HG03045 (cell line): ENCODE results near the gene TMEM161A.
"Not testable (repeated sequence)": the region's sequence is repeated elsewhere in the genome, so short reads cannot be mapped to it uniquely, and the experiment has no call there.

Experiments
- ATAC-seq: cut with Tn5 transposase; IDR thresholded peaks from one replicate; pipeline ENCODE4 v1.9.1; 2021; ENCODE audit warnings: mild to moderate bottlenecking, moderate library complexity; ENCODE audit not compliant: unreplicated experiment

Gene TMEM161A

GRCh38 chr19:19155495-19156219 is 17.4 kb upstream of the TMEM161A start:
- peak; percentile 65 for ATAC-seq

- ATAC-seq: no peak
Observed at GRCh38 chr19:19154768-19155494, 16.7 kb upstream of the TMEM161A start.

DNA sequence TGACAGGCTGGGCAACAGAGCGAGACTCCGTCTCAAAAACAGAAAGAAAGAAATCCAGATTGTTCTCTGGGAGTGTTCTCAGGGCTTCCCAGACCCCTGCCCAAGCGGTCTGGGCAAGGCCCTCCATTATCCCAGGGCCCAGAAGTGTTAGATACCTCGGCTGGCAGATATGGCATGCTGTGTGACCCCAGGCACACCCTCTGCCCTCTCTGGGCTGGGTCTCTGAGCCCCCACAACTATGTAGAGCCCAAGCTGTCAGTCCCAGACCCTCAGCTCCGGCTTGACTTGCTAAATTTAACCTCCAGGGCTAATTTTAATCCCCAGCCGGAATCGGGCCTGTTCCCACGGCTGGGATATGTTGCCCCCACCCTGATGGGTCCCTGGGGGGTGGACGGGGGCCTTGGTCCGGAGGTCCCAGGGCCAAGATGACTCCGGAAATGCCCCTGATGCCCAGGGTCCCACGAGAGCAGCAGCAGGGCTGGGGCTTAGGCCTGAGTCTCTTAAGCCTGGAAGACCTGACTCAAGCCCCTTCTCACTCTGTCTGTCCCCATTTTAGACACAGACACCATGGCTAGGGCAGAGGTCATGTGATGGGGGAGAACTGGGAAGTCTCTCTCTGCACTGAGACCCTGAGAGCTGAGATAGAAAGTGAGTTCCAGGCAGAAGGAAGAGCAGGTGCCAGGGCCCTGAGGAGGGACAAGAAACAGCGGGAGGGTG is 14.5 kb upstream of the TMEM161A start:
- ATAC-seq: no peak

GRCh38 chr19:19151418-19151817 is 13.1 kb upstream of the TMEM161A start:
- ATAC-seq: no peak

- ATAC-seq: no peak
Observed at GRCh38 chr19:19149435-19149834, 11.2 kb upstream of the TMEM161A start.

DNA sequence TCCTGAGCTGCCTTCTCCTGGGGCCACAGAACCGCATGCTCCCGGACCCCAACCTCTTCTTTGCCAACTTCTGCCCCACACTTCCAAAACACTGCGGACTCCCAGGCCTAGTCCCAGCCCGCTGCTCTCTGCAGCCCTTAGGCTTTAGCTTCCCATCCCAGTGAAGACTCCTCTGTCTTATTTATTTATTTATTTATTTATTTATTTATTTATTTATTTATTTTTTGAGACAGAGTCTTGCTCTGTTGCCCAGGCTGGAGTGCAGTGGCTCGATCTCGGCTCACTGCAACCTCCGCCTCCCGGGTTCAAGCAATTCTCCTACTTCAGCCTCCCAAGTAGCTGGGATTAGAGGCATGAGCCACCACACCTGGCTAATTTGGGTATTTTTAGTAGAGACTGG is 10.2 kb upstream of the TMEM161A start:
- ATAC-seq: not testable (repeated sequence)

DNA sequence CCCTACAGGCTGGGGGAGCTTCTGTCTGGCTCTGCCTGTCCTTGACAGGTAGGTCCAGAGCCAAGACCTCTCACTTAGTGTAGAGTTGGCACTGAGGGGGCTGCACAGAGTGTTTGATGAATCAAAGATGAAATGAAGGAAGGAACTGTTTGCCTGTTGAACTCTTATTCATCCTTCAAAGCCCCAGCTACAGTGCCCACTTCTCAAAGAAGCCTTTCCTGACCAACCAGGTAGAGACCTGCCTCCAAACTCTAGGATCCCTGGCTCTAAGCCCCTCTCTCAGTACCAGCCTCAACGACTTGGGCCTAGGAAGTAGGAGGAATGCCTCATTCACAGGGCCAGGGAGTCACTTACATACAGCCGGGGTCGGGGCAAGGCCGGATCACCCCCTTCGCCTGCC is 9.1 kb upstream of the TMEM161A start:
- no peak for ATAC-seq

DNA sequence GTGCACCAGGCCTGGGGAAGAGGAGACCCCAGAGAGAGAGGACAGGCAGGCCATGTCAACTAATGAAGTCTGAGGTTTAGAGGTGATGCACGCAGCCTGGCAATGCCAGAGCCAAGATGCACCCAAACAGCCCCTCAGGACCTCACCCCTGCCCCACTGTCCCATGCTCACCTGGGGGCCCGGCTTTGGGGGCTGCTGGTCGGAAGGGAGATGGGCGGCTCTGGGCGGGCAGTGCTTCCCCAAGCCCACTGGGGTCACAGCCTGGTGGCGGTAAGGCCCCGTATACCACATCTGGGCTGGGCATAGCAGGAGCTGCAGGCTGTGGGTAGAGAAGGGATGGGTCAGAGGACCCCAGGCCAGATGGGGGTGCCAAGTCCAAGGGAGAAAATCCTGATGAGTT is 8.6 kb upstream of the TMEM161A start:
- ATAC-seq: no peak

DNA sequence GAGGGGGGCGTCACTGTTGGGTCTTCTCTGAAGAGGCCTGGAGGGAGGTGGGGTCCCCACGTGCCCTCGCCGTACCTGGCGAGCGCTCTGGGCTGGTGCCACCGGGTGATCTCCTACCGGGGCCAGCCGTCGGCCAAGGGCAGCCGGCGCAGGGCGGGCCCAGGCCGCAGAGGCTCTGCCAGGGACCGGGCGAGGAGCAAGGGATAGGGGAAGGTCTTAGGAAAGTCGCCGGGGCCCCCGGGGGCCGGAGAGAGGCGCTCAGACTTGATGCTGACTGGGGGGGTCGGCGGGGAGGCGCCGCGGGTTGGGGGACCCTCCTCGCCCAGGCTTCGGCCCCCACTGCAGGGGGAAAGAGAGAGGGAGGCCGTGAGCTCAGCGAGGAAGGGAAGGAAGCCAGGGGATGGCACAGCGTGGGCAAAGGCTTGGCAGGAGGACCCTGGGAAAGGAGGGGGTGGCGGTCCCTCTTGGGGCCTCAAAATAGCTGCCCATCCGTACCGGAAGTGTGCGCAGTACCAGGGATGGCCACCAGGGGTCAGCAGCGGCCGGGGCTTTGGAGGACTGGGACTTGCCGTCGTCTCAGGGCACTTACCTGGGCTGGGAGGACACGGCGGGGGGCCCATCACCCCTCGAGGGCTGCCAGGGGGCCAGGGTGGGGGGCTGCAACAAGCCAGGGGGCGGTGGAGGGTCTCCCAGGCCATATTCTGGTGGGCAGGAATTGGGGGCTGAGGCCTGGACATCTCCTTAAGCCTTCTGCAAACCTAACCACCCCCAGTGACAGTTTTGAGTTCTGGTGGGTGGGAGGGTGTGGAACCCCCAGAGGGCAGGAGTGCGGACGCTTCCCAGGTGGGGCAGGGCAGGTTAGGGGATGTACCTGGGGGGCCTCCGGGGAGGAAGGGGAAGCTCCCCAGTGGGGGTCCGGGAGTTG is 7.7 kb upstream of the TMEM161A start:
- ATAC-seq: no peak

DNA sequence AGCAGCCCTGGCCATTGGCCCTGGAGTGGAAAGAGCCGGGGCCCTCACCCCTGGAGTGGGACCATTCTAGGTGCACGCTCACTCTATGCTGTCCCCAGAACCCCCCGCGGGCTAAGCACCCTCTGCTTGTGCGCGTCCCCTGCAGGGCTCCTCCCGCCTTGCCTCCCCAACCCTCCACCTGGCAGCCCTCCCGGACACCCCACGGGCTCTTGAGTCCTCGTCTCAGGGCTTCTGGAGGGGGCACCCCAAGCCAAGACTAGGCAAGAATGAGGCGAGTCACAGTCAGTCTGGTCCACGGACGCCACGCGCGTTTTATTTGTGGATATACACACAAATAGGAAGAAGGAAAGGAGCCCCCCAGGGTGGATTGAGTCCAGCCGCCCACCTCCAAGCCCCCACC is 7.0 kb upstream of the TMEM161A start:
- no peak for ATAC-seq

GRCh38 chr19:19142347-19142746 is 4.1 kb upstream of the TMEM161A start:
- no peak for ATAC-seq

DNA sequence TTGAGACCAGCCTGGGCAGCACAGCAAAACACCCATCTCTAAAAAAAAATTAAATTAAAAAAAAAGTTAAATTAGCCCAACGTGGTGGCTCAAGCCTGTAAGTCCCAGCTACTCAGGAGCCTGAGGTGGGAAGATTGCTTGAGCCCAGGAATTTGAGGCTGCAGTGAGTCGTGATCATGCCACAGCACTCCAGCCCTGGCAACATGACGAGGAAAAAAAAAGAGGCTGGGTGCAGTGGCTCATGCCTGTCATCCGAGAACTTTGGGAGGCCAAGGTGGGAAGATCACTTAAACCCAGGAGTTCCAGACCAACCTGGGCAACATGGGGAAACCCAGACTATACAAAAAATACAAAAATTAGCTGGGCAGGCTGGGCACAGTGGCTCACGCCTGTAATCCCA is 2.2 kb upstream of the TMEM161A start:
- no peak for ATAC-seq

DNA sequence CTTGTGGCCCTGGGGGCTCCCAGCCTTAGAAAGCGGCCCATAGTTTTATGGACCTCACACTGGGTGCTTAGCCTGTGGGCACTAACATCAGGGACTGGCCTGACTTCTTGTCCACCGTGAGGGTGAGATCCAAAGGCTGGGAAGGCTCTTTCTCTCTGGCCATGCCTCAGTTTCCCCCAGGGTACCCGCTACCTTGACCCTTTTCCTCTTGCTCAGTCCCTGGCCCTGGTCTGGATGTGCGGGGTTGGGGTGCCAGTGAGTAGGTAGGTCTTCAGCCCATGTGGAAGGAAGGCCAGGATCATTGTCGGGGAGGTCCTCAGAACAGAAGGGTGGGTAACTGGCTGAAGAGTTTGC is 1.6 kb upstream of the TMEM161A start:
- no peak for ATAC-seq

DNA sequence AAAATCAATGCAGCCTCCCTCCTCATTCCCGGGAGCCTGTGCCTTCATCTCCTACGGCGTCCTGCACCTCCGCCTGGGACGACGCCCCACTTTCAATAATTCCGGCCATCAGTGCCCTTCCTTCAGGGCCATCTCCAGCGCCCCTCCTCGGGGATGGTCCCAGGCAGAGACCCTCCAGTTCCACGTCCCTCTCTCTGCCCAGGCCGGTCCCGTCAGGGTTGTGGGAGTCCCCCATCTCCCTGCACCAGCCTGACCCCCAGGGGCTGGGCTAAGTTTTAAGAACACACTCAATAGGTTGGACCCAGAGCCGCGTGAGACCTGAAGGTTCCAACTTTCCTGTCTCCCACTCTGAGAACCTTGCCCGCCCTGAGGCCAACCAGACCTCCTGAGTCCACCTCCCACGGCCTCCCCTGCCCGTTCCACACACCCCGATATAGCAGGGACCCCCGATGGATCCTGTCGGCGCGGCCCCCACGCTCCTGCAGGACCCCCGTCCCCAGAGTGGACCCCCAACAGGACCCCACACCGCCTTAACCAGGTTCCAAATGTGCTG is 646 bp downstream of the TMEM161A start:
- ATAC-seq: no peak

DNA sequence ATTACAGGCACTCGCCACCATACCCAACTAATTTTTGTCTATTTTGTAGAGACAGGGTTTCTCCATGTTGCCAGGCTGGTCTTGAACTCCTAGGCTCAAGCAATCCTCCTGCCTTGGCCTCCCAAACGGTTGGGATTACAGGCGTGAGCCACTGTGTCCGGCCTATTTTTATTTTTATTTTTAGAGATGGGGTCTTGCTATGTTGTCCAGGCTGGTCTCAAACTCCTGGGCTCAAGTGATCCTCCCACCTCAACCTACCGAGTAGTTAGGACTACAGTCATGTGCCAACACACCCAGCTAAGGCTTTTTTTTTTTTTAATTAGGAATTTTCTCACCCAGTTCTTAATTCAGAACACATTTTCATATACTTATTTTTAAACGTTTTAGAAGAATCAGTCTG is 2.6 kb downstream of the TMEM161A start:
- not testable (repeated sequence) for ATAC-seq

DNA sequence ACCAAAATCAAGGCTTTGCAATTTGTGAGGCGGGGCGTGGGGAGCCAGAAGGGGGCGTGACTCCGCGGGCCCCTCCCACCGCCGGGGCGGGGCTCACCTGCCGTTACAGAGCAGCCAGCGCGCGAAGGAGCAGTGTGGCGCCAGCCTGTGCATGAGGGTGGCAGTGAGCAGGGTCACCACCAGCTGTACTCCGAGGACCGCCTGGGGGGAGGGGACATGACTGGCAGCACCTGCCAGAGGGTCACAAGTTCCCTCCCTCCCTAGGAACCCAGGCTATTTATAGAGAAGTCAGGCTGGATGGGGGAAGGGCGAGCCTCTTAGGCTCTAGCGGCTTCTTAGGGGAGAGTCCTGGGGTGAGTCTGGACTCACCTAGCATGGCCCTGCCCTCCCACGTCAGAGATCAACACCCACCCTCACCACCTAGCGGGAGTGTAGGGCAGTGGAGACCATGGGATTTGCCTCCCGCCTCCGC is 3.6 kb downstream of the TMEM161A start:
- no peak for ATAC-seq

DNA sequence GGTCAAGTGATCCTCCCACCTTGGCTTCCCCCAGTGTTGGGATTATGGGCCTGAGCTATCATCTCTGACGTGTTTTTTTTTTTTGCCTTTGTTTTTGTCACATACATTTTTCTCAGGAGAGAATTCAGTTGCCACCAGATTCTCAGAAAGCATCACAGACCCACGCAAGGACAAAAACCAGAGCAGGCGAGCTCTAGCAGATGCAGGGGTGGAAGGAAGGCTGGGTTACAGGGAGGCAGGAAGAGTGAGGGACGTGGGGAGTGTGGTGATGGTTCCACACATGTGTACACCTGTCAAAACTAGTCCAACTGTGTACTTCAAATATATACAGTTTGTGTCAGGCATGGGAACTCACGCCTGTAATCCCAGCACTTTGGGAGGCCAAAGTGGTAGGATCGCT is 4.3 kb downstream of the TMEM161A start:
- ATAC-seq: no peak

DNA sequence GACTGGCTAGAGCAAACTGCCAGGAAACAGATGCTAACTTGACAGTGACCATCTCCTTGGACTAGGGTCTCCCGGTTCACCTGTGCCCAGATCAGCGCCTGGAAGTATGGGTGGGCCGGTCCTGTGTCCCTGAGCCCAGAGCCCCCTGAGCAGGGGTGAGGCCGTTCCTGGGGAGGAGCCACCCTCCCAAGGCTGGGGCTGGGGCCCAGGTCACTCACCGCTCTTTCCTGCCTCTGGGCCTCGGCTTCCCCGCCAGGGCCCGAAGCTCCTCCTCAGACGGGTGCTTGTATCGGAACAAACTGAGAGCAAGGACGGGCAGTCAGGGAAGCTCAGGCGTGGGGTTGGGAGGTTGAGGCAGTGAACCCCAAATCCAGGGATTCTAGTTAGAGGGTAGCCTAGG is 5.4 kb downstream of the TMEM161A start:
- ATAC-seq: no peak

DNA sequence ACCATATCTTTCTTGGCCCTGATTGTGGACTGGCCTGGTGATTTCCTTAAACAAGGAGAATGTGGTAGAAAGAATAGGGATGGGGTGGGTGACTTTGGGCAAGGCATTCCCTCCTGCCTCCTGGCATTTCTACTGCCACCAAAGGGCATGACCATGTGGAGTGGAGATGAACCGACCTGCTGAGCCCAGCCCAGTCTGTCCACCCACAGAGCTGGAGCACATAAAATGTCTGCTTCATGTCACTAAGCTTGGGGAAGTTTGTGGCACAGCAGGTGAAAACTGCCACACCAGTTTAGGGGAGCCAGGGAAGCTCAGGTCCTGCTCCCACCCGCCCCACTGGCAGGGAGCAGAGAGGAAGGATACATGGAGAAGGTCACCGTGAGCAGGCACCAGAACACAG is 6.3 kb downstream of the TMEM161A start:
- no peak for ATAC-seq

DNA sequence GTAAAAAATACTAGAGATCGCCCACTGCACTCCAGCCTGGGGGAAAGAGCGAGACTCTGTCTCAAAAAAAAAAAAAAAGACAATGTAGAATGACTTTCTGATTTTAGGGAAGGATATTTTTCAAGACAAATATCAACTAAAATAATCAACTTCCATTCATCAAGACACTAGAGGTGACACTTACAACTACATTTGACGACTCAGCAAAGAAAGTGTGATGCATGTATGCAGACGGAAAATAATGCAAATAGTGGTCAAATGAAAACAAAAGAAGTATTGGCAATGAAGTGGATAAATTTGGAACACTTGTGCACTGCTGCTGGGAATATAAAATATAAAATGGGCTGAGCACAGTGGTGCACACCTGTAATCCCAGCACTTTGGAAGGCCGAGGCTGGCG is 12.2 kb downstream of the TMEM161A start:
- no peak for ATAC-seq

DNA sequence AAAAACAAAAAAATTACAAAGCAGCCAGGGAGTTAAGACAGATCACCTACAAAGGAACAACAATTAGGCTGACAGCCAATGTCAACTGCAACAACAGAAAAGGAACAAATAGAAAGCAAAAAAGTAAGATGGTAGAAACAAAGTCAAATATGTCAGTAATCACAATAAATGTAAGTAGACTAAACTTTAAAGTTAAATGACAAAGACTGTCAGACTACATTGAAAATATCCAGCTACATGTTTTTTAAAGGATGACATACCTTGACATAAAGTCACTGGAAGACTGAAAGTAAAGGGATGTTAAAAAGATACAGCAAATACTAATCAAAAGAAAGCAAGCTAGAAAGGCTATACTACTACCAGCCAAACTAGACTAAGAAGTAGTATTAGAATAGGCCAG is 14.9 kb downstream of the TMEM161A start:
- no peak for ATAC-seq
